NOMO-1 treated with DMSO at 0.1 percent for 48 hours (cell line): ENCODE measurements around the gene OR10AD1.
"Not testable (repeated sequence)": the region's sequence is repeated elsewhere in the genome, so short reads cannot be mapped to it uniquely, and the experiment has no call there.

ENCODE experiments used
- DNase-seq: peaks from one replicate; lab custom pipeline; 2025; ENCODE audit not compliant: unreplicated experiment; lab: John Stamatoyannopoulos, UW

OR10AD1 gene

DNA sequence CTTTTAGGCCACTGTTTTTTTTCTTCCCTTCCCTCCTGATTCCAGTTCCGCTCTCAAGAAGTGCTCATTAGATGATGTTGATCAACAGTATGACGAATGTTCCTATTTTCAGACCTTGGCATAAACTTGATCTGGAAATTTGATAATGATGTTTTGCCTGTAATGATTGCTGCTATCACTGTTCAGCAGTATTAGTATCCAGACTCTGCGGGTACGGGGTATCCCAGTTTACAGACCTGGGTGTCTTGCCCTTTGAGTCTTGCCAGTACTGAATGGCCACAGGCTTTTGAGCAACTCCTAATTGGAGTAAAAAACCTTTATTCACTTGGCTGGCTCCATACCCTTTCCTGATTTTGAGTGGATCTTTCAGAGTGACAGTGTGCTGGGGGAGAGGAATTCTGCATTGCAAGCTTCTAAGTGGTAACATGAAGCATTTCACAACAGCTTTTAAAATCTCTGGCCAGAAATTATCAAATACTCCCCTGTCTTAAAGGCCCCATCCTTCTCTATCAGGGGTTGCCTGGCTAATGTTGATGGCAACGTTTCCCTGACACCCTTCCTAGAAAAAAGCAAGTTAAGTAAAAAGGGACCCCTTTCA lies 39.8 kb downstream of the OR10AD1 start:
- no peak for DNase-seq

DNA sequence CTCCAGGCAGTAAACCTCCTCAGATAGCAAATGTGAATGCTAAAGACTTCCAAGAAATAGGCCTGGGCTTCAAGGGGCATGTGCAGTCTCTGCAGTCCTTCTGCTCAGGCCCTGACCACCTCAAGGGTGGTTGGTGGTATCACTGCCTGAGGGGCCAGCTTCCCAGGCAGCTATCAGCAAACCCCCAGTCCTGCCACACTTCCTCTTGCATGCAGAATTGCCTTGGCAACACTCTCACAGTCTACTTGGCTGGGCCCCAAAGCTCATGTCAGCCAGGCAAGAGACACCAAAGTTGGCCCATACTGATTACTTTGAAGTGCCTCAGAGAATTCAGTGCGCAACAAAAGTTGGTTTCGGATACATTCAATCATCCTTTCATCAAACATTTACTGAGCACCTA lies 42.3 kb downstream of the OR10AD1 start:
- peak; percentile 48 for DNase-seq

DNA sequence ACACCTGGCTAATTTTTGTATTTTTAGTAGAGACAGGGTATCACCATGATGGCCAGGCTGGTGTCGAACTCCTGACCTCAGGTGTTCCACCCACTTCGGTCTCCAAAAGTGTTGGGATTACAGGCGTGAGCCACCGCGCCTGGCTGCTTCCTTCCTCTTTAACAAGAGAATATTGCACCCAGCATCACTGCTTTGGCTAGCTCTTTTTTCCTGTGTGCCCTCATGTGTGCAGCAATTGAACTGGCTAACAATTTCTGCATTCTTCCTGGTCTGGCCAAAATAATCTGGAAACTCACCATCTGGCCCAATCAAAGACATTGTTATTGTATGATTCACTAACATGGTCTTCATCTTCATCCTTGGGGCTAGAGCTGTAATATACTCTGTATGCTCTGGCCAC lies 43.0 kb downstream of the OR10AD1 start:
- no peak for DNase-seq

- DNase-seq: no peak
These were observed 45.2 kb downstream of the OR10AD1 start for GRCh38 chr12:48157889-48158370.

DNA sequence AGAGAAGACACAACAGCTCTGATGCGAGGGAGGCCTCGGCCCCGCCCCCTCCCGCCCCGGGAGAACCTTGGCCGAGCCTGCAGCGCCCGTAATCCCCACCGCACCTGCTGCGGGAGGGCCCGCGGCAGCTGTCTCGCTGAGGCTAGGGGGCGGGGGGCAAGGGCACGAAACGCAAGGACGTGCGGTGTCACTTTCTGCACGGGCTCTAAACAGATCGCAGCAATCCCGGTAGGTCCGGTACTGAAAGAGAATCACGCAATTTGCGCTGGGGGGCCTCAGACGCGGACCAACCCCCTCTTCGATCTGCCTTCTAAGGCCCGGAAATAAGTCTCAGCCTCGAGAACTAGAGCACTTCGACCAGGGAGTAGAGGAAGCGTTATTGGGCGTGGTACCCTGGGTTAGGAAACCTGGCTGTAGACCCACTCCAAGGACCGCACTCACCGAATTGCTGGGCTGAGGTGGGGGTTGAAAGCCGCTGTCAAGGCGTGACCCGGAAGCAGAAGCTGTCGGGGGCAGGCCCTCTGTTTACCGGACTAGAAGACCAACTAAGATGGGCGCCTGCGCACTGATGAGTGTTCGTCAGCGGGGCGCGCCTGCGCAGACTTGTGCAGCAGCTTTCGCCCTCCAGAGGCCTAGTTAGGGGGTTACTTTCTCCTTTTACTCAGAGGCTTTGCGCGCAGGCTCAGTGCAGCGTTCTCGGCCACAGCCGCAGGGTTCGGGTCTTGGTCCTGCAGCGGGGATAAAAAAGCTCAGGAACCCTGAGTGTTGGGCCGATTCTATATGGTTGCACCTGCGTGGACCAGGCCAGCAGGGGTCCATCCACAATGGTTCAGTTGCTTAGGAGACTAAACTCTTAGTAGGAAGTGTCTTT lies 45.8 kb downstream of the OR10AD1 start, which contains the start of gene ASB8:
ASB8 (minus strand) TSS at position 498 of the 871 bp plus-strand sequence. CDS start 4,019 bp downstream, outside the sequence.
- peak; percentile 98 for DNase-seq

DNA sequence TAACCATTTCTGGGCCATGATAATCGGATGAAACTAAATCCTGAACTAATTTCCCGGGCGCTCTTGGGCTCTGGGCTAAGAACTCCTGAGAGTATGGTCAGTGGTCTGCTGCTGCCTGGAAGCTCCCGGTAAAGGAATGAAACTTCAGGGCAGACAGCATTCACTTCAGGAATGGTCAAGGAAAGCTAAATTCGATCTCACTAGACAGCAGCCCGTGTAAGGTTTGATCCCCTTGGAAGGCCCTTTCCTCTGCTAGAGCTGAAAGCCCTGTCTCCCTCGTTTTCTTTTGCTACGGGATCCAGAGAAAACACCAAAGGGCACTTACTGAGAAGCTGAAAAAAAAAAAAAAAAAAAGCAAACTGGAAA lies 46.5 kb downstream of the OR10AD1 start:
- no peak for DNase-seq

DNA sequence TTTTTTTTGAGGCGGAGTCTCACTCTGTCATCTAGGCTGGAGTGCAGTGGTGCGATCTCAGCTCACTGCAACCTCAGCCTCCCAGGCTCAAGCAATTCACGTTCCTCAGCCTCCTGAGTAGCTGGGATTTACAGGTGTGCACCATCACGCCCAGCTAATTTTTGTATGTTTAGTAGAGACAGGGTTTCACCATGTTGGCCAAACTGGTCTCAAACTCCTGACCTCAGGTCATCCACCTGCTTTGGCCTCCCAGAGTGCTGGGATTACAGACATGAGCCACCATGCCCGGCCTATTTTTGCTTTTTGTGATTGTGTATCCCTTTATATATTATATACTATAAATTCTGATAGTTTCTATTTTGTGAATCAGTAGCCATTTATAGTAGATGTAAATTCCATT lies 47.3 kb downstream of the OR10AD1 start:
- DNase-seq: not testable (repeated sequence)
